ENCODE results near the gene RNF141. TPM values are rescaled to one million over a fixed set of nuclear protein-coding genes. Genes with fewer than 3 reads are reported as not detected.

The RNF141 gene
- total RNA-seq, 2 donors from 2014 or later, result 24.0 to 39.3 TPM

- Histone ChIP-seq H3K36me3 (no peaks in the 10 kb centered on the region), H3K27me3 (no peaks in the 10 kb centered on the region), H3K4me3 (no peak overlapping the region), H3K4me1 (no peaks in the 10 kb centered on the region), H3K9me3 (no peaks in the 10 kb centered on the region), H3K27ac (no peak overlapping the region), H3K9ac (ENCODE audit: low read depth in 2 of 2, low read length in 2 of 2) (no peak overlapping the region)
- intact Hi-C loops (cut with DNase I), result no loop called here
- DNase-seq, result no peak
- TF ChIP-seq CTCF (IDR thresholded peaks at IDR 0.05), result no peak
Measured at GRCh38 chr11:10476927-10477689, 63.9 kb downstream of the RNF141 start.

DNA sequence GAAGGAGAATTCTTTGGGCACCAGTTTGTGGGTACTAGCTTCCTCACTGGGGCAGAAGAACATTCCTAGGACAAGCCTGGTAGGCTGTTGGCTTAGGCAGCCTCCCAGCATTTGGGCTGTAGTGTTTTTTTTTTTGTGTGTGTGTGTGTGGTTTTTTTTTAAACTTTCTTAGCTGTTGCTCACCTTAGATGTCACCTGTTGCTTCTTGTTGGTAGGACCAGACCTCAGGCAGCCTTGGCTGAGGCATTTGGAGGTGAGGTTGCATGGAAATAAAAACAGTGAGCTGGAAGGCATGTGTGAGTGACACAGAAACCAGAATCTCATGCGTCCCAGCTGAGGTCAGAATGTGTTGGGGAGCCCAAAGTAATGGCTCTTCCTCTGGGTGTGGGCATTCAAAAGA lies 64.6 kb downstream of the RNF141 start:
- intact Hi-C loops (cut with DNase I), result no loop called here
- Histone ChIP-seq H3K27me3 (no peaks in the 10 kb centered on the region), H3K9ac (ENCODE audit: low read depth in 2 of 2, low read length in 2 of 2) (no peak overlapping the region), H3K36me3 (no peaks in the 10 kb centered on the region), H3K27ac (no peak overlapping the region), H3K4me3 (no peak overlapping the region), H3K4me1 (no peaks in the 10 kb centered on the region), H3K9me3 (no peaks in the 10 kb centered on the region)
- TF ChIP-seq CTCF (IDR thresholded peaks at IDR 0.05), result no peak
- DNase-seq, result no peak

DNA sequence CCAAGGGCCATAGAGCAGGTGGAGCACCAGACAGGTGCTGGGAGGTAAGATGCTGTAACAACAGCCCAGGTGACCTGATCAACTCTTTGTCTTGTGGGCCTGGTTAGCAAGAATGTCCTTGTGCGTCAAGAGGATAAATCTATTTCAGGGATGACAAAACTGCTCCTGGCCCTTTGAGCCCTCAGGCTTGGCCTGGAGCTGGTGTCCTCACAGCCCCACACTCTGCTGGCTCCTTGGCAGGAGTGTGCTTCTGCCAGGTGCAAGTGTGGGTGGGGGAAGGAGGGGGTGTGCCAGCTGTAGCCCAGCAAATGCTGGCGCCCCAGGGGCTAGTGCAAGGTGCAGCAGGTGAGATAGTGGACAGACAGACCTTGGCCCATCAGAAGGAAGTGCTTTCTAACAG lies 66.4 kb downstream of the RNF141 start:
- H3K4me3 ChIP-seq, result no peak overlapping the region
- no peak for DNase-seq
- H3K27ac ChIP-seq, result no peak overlapping the region
- H3K9me3 ChIP-seq, result no peaks in the 10 kb centered on the region
- intact Hi-C loops (cut with DNase I), result no loop called here
- H3K36me3 ChIP-seq, result no peaks in the 10 kb centered on the region
- H3K4me1 ChIP-seq, result no peaks in the 10 kb centered on the region
- no peak for TF ChIP-seq CTCF (IDR thresholded peaks at IDR 0.05)
- H3K9ac ChIP-seq (ENCODE audit: low read depth in 2 of 2, low read length in 2 of 2), result no peak overlapping the region
- H3K27me3 ChIP-seq, result no peaks in the 10 kb centered on the region

DNA sequence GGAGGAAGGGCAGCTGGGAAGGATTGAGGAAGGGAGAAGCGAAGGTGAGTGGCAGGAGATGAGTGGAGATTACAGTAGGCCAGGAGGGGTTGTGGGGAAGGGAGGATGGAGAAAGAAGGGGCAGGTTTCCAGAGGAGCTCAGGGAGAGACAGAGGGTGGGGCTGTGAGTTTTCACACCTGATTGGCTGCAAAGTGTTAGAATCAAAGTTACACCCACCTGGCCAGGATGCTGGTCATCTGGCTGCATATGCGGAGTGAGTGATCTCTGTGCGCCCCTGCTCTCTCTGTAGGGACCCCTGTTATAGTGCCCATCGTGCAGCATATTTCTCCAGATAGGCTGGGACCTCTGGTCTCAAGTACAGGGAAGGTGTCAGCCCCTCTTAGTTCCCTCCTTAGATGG lies 67.6 kb downstream of the RNF141 start:
- no peak for TF ChIP-seq CTCF (IDR thresholded peaks at IDR 0.05)
- no peaks in the 10 kb centered on the region for H3K4me1 ChIP-seq
- no peaks in the 10 kb centered on the region for H3K36me3 ChIP-seq
- H3K27me3 ChIP-seq, result no peaks in the 10 kb centered on the region
- H3K27ac ChIP-seq, result no peak overlapping the region
- no peak for DNase-seq
- H3K4me3 ChIP-seq, result no peak overlapping the region
- H3K9me3 ChIP-seq, result no peaks in the 10 kb centered on the region
- intact Hi-C loops (cut with DNase I), result no loop called here
- H3K9ac ChIP-seq (ENCODE audit: low read depth in 2 of 2, low read length in 2 of 2), result no peak overlapping the region

DNA sequence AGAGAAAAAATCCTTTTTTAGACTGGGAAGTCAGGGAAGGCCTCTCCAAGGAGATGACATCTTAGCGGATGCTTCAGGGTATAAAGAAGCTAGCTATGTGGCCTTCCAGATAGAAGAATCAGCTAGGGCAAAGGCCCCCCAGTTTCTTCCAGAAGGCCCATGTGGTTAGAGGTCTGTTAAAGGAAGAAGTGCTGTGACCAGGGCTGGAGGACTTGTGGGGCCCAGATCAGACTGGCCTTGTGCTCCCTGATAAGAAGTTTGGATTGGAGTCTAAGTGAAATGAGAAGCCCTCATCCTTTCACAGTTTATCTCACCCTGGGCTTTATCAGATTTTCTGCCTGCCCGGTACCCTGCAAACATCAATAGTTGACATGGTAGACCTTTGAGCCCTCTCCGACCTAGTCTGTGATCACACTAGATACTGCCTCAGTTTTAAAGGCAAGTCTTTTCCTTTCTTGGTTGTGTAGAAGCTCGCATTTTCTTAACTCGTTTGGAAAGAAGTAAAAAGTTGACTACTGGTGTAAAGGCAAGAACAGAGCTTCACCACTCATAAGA lies 78.2 kb downstream of the RNF141 start:
- no peak overlapping the region for H3K4me3 ChIP-seq
- no peaks in the 10 kb centered on the region for H3K36me3 ChIP-seq
- H3K9me3 ChIP-seq, result no peaks in the 10 kb centered on the region
- no peaks in the 10 kb centered on the region for H3K27me3 ChIP-seq
- no peak overlapping the region for H3K9ac ChIP-seq (ENCODE audit: low read depth in 2 of 2, low read length in 2 of 2)
- DNase-seq, result no peak
- no peaks in the 10 kb centered on the region for H3K4me1 ChIP-seq
- intact Hi-C loops (cut with DNase I), result no loop called here
- no peak for TF ChIP-seq CTCF (IDR thresholded peaks at IDR 0.05)
- H3K27ac ChIP-seq, result no peak overlapping the region

Other genes starting within 250 kb of the RNF141 start
- gene SBF2, start 247.0 kb downstream of the RNF141 start, total RNA-seq, result 10 to 100 TPM; 30.5 to 47.0 TPM
- gene ADM, start 236.1 kb downstream of the RNF141 start, total RNA-seq, result 10 to 100 TPM; 33.0 to 42.4 TPM
- 1 to 10 TPM; 7.9 to 9.7 TPM for gene AMPD3, start 85.9 kb downstream of the RNF141 start, total RNA-seq
- 10 to 100 TPM; 10.3 to 29.3 TPM for gene LYVE1, start 27.5 kb upstream of the RNF141 start, total RNA-seq
- 10 to 100 TPM in 1 of 2 donors, 1 to 10 TPM in 1; 3.5 to 18.7 TPM for gene IRAG1, start 152.6 kb upstream of the RNF141 start, total RNA-seq
- gene CTR9, start 210.1 kb upstream of the RNF141 start, total RNA-seq, result 10 to 100 TPM; 33.9 to 37.4 TPM